Endothelial cell of umbilical vein (primary cell): Measurements from ENCODE around the gene CPA1.

ENCODE experiments used
- EZH2 ChIP-seq: IDR thresholded peaks from 2 replicates; pipeline ENCODE4 v1.6.1; 2012; ENCODE audit warnings: borderline replicate concordance, low read depth, mild to moderate bottlenecking, moderate library complexity, low read length, inconsistent platforms; ENCODE audit not compliant: severe bottlenecking
- FOS ChIP-seq: IDR thresholded peaks from 2 replicates; pipeline ENCODE4 v1.6.1; 2011; ENCODE audit warnings: mild to moderate bottlenecking, low read length, moderate library complexity, borderline replicate concordance; ENCODE audit not compliant: insufficient read depth
- GATA2 ChIP-seq: IDR thresholded peaks from 2 replicates; pipeline ENCODE4 v1.7.0; 2011; ENCODE audit warnings: low read depth, mild to moderate bottlenecking, moderate library complexity, mixed read lengths, low read length; ENCODE audit not compliant: insufficient read length, insufficient read depth
- POLR2A ChIP-seq: IDR thresholded peaks from 2 replicates; pipeline ENCODE4 v1.6.1; 2012; ENCODE audit warnings: low read depth, mild to moderate bottlenecking, control low read depth, low read length
- POLR2AphosphoS5 ChIP-seq: IDR thresholded peaks from 2 replicates; pipeline ENCODE4 v1.6.1; 2012; ENCODE audit warnings: low read depth, mild to moderate bottlenecking, control low read depth, low read length, moderate library complexity; ENCODE audit not compliant: insufficient read depth
- TF ChIP-seq, protein P1 (sequence below), 2 donors: IDR thresholded peaks; 1 replicate in 1 of 2; 2 replicates in 1 of 2; pipeline ENCODE4 v1.5.1; 2011; ENCODE audit warnings: low read length in 2 of 2, mild to moderate bottlenecking in 2 of 2, moderate library complexity in 2 of 2, control low read depth in 1 of 2, inconsistent platforms in 1 of 2, low read depth in 1 of 2; ENCODE audit not compliant: insufficient read depth in 1 of 2; ENCODE audit errors: extremely low read depth in 1 of 2
- TF ChIP-seq, protein P2 (sequence below): IDR thresholded peaks from 2 replicates; pipeline ENCODE4 v1.6.1; 2011; ENCODE audit not compliant: insufficient read depth, insufficient read length

DNA sequence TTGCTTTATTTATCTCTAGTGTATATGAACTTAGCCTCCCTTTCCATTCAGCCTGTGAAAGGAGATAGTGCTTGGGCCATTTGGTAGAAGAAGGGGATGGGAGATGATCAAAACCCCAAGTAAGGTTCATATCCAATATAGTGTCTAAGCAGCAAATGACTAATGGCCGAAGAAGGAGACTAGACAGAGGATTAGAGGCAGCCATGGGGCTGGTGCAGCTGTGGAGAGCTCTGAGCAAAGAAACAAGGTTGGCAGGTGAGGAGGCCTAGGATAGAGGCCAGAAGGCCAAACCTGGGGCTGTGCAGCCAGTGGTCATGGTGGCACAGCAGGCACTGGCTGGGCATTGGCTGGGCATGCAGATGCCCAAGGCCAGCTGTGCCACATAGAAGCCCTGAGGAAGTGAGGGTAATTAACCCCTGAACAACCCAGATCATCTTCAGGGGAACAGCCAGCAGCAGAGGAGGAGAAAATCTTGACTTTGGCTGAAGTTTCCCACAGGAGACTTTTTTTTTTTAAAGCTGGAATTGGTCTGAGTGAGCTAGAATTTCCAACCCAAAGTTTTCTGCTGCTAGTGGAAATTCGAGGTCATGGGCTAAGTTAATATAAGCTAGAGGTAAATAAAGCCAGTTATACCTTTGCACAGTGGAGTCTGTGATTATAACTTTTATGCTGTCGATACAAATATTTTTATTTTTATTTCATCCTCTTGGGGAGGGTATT lies 10.3 kb upstream of the CPA1 start:
- TF ChIP-seq, protein P1, sequence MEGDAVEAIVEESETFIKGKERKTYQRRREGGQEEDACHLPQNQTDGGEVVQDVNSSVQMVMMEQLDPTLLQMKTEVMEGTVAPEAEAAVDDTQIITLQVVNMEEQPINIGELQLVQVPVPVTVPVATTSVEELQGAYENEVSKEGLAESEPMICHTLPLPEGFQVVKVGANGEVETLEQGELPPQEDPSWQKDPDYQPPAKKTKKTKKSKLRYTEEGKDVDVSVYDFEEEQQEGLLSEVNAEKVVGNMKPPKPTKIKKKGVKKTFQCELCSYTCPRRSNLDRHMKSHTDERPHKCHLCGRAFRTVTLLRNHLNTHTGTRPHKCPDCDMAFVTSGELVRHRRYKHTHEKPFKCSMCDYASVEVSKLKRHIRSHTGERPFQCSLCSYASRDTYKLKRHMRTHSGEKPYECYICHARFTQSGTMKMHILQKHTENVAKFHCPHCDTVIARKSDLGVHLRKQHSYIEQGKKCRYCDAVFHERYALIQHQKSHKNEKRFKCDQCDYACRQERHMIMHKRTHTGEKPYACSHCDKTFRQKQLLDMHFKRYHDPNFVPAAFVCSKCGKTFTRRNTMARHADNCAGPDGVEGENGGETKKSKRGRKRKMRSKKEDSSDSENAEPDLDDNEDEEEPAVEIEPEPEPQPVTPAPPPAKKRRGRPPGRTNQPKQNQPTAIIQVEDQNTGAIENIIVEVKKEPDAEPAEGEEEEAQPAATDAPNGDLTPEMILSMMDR (IDR thresholded peaks at IDR 0.05; ENCODE audit: extremely low read depth in 1 of 2, insufficient read depth in 1 of 2, low read depth in 1 of 2, low read length in 2 of 2), result no peak
- TF ChIP-seq POLR2A, result no peak
- TF ChIP-seq POLR2AphosphoS5, result no peak
- no peak for TF ChIP-seq FOS
- no peak for TF ChIP-seq GATA2
- TF ChIP-seq EZH2, result no peak
- TF ChIP-seq, protein P2, sequence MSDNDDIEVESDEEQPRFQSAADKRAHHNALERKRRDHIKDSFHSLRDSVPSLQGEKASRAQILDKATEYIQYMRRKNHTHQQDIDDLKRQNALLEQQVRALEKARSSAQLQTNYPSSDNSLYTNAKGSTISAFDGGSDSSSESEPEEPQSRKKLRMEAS, result no peak
